GM12865 (cell line): ENCODE measurements around the gene RRBP1.

Source experiments
- DNase-seq: peaks from one replicate; pipeline ENCODE4 v3.0.0; 2010; ENCODE audit warnings: low read depth
- H3K4me3 ChIP-seq: 2 replicates; pipeline ENCODE4 v1.5.1; 2011; ENCODE audit warnings: mild to moderate bottlenecking, low read depth, low read length, control low read depth
- TF ChIP-seq, protein P1 (sequence below): IDR thresholded peaks from 2 replicates; pipeline ENCODE4 v1.5.1; 2011; ENCODE audit warnings: low read length, control low read depth, low read depth, inconsistent platforms; ENCODE audit not compliant: insufficient read depth; ENCODE audit errors: missing control alignments

RRBP1 gene

DNA sequence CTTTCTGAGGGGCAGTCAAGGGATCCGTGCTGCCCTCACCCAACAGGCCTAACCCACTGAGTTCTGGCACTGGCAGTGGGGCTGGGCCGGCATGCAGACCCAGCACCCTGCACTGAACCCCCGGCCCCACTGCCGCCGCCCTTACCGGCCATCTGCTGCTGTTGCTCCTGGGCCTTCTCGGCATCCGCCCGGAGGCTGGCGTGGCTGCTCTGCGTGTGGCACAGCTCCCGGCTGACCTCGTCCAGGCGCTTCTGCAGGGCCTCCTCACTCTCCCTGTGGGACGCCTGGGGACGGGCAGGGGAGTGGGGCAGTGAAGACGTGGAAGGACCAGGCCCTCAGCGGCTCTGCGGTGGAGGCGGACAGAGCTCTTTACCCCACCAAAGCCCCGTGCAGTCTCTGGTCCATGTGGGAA, 52.4 kb downstream of the RRBP1 start:
- TF ChIP-seq, protein P1, sequence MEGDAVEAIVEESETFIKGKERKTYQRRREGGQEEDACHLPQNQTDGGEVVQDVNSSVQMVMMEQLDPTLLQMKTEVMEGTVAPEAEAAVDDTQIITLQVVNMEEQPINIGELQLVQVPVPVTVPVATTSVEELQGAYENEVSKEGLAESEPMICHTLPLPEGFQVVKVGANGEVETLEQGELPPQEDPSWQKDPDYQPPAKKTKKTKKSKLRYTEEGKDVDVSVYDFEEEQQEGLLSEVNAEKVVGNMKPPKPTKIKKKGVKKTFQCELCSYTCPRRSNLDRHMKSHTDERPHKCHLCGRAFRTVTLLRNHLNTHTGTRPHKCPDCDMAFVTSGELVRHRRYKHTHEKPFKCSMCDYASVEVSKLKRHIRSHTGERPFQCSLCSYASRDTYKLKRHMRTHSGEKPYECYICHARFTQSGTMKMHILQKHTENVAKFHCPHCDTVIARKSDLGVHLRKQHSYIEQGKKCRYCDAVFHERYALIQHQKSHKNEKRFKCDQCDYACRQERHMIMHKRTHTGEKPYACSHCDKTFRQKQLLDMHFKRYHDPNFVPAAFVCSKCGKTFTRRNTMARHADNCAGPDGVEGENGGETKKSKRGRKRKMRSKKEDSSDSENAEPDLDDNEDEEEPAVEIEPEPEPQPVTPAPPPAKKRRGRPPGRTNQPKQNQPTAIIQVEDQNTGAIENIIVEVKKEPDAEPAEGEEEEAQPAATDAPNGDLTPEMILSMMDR, result no peak
- no peak for DNase-seq
- H3K4me3 ChIP-seq, result no peak overlapping the region

DNA sequence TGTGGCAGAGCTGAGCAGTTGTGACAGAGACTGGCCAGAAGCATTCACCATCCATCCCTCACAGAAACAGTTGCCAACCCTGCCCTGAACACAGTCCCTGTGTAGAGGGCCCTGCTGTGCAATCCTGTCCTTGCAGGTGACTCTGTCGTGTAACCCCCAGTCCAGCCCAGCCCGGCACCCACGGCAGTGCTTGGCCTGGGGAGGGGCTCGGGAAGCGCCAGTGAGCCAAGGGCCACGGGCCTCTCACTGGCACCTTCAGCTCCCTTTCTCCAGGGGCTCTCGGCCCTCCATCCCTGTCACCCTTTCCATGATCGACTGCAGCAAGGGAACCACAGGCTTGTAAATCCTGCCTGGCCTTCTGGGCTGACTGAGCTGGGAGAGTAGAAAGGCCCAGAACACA, 53.0 kb downstream of the RRBP1 start:
- no peak for DNase-seq
- TF ChIP-seq, protein P1, result no peak
- H3K4me3 ChIP-seq, result no peak overlapping the region

DNA sequence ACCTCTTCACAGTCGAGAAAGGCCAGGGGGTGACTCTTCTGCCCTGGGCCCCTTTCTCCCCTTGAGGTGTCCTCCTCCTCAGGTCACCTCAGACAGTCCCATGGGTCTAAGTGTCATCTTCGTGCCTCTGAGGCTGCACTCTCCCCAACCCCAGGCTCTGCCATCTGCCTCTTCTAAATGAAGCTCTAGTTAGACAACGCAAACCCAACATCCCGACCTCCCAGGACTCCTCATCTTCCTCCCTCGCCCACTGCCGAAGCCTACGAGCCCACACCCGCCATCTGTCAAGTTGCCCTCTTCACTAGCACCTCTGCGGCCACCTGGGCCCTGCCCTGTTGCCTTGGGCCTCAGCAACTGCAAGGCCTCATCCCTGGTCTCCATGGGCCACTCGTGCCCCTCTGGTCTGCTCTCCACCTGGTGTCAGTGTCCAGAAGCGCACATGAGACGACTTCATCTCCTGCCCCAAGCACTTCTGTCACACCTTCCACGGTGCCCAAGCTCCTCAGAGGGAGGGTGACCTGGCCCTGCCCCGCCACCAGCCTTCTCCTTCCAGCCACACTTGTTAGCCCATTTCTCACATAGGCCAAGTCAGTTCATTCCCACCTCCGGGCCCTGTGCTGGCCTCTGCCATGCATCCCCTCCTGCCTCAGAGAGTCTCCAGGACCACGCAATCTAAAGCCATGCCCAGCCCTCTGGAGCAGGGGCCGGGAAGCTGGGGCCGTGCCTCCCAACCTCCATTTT, 53.8 kb downstream of the RRBP1 start:
- DNase-seq, result no peak
- H3K4me3 ChIP-seq, result no peak overlapping the region
- TF ChIP-seq, protein P1, result no peak

DNA sequence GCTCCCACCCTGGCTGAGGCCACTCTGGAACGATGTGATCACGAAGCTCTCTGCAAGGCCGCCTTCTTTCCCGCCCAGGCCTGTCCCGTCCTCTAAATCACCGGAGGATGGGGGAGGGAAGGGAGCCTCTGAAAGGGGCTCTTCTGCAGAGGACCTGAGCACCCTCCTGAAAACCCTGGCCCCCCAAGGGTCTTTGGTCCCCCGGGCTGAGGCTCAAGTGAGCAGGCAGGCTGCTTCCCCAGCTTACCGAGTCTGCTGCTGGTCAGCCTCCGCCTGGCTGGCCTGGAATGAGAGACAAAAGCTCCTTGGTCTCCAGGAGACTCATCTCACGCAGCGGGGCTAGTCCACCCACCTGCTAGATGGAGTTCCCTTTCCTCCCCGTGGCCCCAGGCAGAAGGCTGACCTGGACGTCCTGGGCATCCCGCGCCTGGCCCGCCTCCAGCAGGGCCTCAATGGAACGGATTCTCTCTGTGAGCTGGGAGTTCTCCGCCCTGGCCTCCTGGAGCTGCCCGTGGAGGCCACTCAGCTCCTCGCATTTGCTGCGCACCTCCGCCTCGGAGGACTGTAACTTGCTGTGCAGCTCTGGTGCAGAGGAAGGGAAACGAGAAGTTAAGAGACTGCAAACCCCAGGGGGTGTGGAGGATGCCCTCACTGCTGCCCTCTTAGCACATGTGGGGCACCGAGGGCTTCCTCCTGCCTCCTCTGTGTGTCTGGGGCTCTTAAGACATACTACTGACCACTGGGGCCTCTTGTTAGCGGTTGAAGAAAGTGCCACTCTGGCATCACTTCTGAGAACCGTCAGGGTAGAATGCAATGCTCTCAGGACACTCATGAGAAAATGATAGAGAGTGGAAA, 54.7 kb downstream of the RRBP1 start:
- DNase-seq, result no peak
- no peak overlapping the region for H3K4me3 ChIP-seq
- TF ChIP-seq, protein P1, result no peak

DNA sequence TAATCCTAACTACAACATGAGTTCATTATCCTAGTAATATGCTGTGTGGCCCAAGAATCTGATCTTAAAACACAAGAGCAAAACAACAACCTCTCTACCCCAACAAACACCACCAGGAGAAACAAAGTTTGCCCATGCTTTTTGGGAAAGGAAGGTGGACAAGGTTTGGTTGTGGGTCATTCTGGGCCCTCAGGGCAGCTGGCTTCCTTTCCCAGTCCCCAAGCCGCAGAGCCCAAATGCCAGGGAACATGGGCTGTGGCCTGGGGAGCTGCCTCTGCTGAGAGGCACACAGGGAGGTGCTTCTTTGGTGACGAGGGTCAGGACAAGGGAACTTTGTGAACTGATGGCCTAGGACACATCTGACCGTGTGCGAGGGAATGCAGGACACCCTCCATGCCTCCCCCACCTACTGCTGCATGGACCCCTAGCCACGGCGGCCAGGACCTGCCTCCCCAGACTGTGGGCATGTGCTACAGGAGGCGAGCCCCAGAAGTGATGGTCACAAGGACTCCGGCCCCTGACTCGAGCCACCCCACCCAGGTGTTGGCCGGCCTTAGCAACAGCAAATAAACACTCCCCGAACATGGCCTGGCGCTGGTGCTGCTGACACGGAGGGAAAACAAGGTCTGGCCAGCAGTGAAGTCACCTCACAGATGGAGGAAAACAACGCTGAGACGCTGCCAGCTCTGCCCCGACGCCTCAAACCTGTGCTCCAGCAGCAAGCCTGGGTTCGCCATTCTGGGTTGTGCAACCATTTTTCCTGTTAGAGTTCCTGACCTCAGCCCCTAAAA, 55.6 kb downstream of the RRBP1 start:
- no peak overlapping the region for H3K4me3 ChIP-seq
- DNase-seq, result no peak
- TF ChIP-seq, protein P1, result no peak

DNA sequence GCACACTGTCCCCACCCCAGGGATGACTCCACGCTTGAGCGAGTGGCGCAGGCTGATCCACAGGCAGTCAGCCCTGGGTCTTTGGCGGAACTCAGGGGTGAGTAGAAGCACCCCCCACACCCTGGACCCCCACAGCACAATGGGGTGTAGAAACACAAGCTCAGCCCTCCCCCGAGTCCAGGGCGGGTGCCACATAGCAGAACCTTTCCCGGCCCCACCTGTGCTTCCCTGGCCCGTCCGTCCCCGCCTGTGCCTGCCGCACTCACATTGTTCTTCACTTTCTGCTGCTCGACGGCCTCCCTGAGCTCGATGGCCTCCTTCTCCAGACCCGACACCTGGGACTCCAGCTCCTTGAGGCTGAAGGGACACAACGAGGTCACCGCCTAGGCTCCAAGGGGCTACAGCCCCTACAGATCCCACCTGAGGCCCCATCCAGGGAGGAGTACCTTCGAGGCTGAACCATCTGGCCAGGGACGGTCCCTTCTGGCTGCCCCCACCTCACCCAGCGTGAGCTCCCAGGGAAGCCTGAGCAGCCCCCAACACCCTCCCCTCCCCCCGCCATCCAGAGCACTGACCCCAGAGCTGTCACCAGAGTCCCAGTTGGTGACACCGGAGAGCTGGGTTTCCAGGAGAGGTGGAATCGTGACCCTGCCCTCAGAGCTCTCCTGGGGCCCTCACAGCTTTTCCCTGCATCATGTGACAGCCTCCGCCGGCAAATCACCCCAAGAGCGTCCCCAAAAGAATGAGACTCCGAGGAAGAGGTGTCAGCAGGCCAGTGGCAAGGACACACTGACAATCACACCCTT, 56.6 kb downstream of the RRBP1 start:
- TF ChIP-seq, protein P1, result no peak
- DNase-seq, result no peak
- no peak overlapping the region for H3K4me3 ChIP-seq
